Stimulated activated CD8-positive, alpha-beta memory T cell treated with anti-CD3 and anti-CD28 coated beads, Interleukin-15, amount 100 ng/mL, for 48 hours (primary cell): ENCODE data around the gene SLC35A5.

Experiments
- DNase-seq, 2 donors: peaks; one replicate each; pipeline ENCODE4 v3.0.0-alpha.2; 2020; ENCODE audit warnings: low read depth in 2 of 2

Gene SLC35A5

DNA sequence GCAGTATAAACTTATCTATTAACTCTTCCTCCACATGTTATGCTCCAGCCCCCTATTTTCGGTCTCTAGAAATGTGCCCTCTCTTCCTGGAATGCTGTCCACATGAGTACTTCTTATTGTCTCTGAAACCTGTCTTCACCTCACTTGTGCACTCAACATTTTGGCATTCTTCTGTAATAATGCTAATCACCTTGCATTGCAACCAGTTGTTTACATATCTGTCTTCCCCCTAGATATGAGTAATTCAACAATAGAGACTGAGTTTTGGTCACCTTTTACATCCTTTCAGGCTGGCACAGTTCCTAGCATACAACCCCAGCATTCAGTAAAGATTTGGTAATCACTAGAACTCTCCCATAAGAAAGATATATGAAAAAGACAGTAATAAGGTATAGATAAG is 61.9 kb downstream of the SLC35A5 start:
- no peak for DNase-seq

DNA sequence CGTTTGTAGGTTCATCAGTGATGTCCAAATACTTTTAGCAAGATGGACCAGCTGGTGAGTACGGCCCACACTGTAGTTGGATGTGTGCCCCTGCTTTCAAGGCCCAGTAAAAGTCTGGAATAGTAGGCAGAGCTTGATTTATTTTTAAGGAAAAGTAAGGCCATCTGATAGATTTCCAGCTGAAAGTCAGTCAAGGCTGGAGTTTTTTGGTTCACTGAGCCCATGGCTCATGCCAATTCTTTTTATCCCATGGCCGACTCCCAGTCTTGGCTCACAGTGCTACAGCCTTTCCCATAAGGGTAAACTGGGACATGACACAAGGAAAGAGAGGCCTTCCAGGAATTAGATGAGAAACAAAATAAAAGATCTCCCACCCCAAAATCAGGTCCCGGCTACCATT is 65.6 kb downstream of the SLC35A5 start:
- DNase-seq: no peak

DNA sequence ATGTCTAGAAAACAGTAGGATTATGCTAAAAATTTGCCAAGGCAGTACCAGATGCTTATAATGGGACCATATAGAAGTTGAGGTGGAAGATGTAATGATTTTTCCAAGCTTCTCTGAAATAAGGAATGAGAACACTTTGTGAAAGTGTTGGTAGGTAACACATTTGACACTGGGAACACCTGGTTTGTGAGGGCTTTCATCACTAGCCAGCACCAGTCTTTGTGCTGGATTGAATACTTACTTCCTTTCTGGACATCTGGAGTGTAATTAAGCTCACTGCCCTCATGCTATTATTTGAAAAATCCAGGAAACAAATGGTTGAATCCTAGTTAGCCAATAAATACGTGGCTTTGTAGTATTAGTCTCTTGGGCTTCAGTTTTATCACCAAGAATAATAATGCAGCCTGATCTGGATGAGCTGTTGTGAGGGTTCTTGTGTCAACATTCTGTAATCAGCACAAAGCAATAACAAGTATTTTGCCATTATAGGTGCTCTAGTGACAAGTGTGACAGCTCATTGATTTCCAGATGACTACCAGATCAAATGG is 66.1 kb downstream of the SLC35A5 start:
- no peak for DNase-seq

DNA sequence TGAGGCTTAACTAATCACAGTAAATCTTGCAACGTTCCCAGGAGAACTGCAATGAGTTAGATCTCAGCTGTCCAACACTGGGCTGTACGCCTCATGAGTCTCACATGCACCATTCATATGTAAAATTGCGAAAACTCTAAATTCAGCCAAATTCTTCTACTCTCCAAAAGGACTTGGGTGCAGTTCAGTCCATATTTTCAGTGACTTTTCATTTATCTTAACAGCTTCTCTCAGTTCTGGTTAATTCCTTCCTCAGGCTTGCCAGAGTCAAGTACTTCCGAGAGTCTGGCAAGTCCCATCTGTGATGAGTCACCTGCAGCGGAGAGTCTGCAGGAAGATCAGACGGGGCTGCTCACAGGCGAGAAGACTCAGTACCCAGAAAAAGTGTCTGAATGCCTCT is 67.6 kb downstream of the SLC35A5 start:
- DNase-seq: peak in 1 of 2 donors; percentile 5

DNA sequence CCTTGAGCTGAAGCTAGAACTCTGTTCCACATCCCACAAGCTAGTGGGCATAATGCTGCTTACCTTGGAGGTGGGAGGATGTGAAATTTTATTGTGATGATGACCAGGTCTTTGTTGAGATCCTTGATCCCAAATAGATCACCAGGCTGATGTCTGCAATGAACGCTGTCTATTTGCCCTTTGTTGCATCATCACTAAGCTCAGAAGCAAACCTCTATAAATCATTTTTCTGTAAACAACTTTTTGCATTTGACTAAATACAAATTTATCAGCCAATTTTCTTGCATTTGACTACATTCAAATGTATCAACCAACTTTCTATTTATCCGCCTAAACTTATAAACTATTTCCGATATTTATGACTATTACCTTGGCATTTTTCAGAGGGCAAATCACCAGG is 69.4 kb downstream of the SLC35A5 start:
- no peak for DNase-seq

DNA sequence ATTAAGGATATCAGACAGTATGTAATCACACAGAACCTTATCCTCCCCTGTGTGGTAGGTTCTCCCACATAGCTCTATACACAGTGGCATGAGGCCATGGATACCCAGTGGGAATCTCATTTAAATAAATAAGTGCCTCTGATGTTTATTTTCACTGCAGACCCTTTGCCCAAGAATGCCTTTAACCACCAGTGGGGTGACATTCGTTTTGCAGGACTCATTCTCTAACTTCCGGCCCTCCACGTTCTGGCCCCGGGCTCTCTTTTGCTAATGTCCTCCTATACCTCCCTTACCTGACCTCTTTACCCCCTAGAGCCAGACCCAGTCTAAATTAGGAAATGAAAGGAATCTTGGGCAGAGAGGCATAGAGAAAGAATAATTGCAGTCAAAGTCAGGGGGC is 70.8 kb downstream of the SLC35A5 start:
- DNase-seq: no peak

DNA sequence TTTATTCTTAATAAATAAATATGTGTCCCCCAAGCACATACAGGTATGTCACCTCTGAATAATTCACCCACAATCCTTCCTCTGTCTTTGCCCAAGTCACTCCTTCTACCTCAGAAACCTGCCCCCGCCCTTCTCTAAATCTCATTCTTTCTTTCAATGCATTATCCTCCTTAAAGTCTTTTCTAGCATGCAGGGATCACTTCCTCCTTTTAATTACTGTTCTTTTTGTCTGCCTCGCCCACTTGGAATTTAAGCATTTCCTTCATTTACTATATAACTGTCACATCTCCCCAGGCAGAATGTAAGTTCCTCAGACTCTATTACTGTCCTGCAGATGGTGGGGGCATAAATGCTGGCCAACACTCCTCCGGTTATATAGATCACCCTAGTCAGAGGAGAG is 71.3 kb downstream of the SLC35A5 start:
- DNase-seq: no peak

DNA sequence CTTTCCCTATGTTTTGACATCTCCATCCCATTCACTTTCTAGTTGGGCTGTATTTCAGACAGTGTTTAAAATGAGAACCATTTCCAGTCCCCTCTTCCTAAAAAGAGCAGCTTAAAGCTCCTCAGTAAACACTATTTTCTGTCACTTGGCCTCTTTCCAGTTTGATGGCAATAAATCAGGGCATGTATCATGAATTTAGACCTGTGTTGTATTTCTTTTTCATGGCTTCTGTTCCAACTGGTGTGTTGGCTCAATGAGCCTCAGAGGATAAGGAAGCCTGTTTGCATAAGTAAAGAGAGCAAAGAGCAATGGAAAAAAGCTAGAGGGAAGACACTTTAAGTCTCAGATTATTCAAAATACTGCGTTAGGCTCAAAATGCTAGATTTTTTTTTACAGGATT is 71.9 kb downstream of the SLC35A5 start:
- DNase-seq: no peak

DNA sequence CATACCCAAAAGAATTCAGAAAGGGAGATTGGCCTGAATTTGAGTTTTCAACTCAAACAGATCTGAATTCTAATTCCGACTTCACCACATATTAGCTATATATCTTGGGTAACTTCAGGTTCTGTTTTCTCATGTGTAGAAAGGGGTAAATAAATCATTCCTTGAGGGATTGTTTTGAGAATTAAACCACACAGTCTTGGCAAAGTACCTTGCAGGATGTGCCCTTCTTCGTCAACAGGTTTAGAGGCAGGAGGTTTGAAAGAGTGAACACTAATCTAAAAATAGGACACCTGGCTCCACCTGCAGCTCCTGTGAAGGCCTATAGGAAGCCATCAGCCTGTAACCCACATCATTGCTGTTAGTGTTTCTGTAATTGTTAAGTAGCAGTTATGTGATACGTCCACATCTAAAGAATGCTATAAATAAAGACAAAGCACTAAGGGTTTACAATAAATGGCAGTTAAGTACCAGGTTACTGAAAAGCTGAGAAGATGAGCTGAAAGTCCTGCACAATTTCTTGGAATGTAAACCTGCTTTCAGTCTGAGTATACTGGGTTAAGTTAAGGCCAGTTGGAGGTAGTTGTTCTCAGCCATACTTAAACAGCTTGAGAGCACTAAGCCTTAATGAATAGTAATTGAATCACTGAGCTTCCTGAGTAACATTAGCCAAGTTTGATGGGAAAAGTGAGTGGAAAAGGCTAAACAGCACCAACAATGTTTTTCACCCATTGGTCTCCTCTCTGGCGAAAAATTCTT is 73.1 kb downstream of the SLC35A5 start:
- no peak for DNase-seq
